Neural progenitor cell (in vitro differentiated cells): Measurements from ENCODE around the gene MYO6.

ENCODE experiments used
- EZH2 ChIP-seq: fragments of 200-600 bp; sonication (generic); IDR thresholded peaks from 2 replicates; pipeline ENCODE4 v1.6.1; 2017; ENCODE audit warnings: antibody characterized with exemption, mild to moderate bottlenecking, moderate library complexity
- TF ChIP-seq, protein P1 (sequence below): fragments of 200-600 bp; sonication (generic); IDR thresholded peaks from 2 replicates; pipeline ENCODE4 v1.5.1; 2017; ENCODE audit warnings: antibody characterized with exemption, mild to moderate bottlenecking

DNA sequence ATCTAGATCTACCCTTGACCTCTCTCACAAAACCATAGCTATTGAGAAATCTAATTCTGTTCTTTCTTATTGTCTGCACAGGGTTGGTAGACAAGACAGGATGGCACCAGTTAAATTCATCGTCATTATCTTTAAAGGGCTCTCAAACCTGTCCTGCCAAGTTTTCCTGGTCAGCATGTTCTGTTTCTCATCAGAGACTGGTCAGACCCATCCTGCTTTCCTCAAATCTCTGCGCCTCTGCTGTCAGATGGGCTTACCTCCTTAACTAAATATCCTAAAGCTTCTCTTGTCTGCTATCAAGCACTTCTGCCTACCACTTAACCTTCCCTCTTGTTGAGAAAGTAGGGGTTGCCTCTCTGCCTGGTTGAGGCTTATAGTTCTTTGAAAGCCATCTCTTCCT, 125.2 kb downstream of the MYO6 start:
- TF ChIP-seq, protein P1, sequence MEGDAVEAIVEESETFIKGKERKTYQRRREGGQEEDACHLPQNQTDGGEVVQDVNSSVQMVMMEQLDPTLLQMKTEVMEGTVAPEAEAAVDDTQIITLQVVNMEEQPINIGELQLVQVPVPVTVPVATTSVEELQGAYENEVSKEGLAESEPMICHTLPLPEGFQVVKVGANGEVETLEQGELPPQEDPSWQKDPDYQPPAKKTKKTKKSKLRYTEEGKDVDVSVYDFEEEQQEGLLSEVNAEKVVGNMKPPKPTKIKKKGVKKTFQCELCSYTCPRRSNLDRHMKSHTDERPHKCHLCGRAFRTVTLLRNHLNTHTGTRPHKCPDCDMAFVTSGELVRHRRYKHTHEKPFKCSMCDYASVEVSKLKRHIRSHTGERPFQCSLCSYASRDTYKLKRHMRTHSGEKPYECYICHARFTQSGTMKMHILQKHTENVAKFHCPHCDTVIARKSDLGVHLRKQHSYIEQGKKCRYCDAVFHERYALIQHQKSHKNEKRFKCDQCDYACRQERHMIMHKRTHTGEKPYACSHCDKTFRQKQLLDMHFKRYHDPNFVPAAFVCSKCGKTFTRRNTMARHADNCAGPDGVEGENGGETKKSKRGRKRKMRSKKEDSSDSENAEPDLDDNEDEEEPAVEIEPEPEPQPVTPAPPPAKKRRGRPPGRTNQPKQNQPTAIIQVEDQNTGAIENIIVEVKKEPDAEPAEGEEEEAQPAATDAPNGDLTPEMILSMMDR, result no peak
- no peak for TF ChIP-seq EZH2
